HepG2 (cell line): ENCODE data around the gene PTAR1. TPM values are rescaled to one million over a fixed set of nuclear protein-coding genes. Genes with fewer than 3 reads are reported as not detected.

Experiments used
- ATAC-seq: fragments of 200-7000 bp; cut with Tn5 transposase; 3 replicates; pipeline ENCODE4 v1.9.1; 2020; ENCODE audit warnings: mild to moderate bottlenecking, moderate library complexity
- BruUV-seq: library from RNA; stranded (reverse); fragments of 400-500 nt; replicated peaks from 2 replicates; lab custom pipeline; 2021; lab: Mats Ljungman, UMichigan
- CTCF ChIA-PET: fragments of 300-600 bp; formaldehyde crosslinking; extraction: SDS; loops from one replicate; lab custom pipeline; 2021; ENCODE audit warnings: low total read pairs, inconsistent platforms, low intra/inter-chr PET ratio; lab: Yijun Ruan, JAX
- POLR2A ChIA-PET: fragments of 350-600 bp; sonication (Branson Sonifier 250); formaldehyde crosslinking; loops from one replicate; lab custom pipeline; 2020; ENCODE audit warnings: antibody characterized with exemption, inconsistent platforms; lab: Yijun Ruan, JAX
- DNase-seq: peaks from one replicate; pipeline ENCODE4 v3.0.0-alpha.2; 2015; ENCODE audit warnings: low spot score
- FAIRE-seq: peaks from 3 replicates; lab custom pipeline; 2011; peaks lifted over from hg19 to GRCh38; lab: Jason Lieb, UNC
- H2AFZ ChIP-seq: one replicate; pipeline ENCODE4 v1.6.1; 2011; ENCODE audit warnings: low read length, inconsistent platforms
- H3K27ac ChIP-seq: fragments of 300-600 bp; 3 replicates; pipeline ENCODE4 v1.8.0; 2011; ENCODE audit warnings: mixed run types, mild to moderate bottlenecking, mixed read lengths, low read length, inconsistent platforms; ENCODE audit not compliant: insufficient read depth; ENCODE audit errors: extremely low read length
- H3K27me3 ChIP-seq, 2 experiments: fragments of 200-600 bp in 1 of 2; 2 replicates in 1 of 2; 3 replicates in 1 of 2; pipeline versions ENCODE4 v1.6.0 to v1.8.0; 2011; ENCODE audit warnings: low read length in 2 of 2, mild to moderate bottlenecking in 2 of 2, moderate library complexity in 2 of 2, inconsistent platforms in 1 of 2; ENCODE audit not compliant: insufficient read depth in 2 of 2, control insufficient read depth in 1 of 2
- H3K36me3 ChIP-seq, 2 experiments: fragments of 200-600 bp in 1 of 2; replicated peaks in 1 of 2; 2 replicates in 1 of 2; 3 replicates in 1 of 2; pipeline versions ENCODE4 v1.5.1 to v1.8.0; 2011; ENCODE audit warnings: low read length in 2 of 2, inconsistent platforms in 1 of 2; ENCODE audit not compliant: insufficient read depth in 2 of 2, control insufficient read depth in 1 of 2
- H3K4me1 ChIP-seq: 2 replicates; pipeline ENCODE4 v1.5.1; 2012; ENCODE audit warnings: low read length, inconsistent platforms; ENCODE audit not compliant: insufficient read depth
- H3K4me2 ChIP-seq: 2 replicates; pipeline ENCODE4 v1.6.0; 2011; ENCODE audit warnings: low read depth, low read length, inconsistent platforms
- H3K4me3 ChIP-seq, 3 experiments: fragments of 200-600 bp in 1 of 3; sonication (generic), shearing (Covaris generic) in 1 of 3; replicated peaks in 1 of 3; 2 replicates each; pipeline ENCODE4 v1.5.1; 2011 to 2016; ENCODE audit warnings: low read length in 3 of 3, inconsistent platforms in 2 of 3, low read depth in 2 of 3, mild to moderate bottlenecking in 2 of 3, control low read depth in 1 of 3, mixed read lengths in 1 of 3; ENCODE audit not compliant: insufficient read depth in 1 of 3
- H3K79me2 ChIP-seq: one replicate; pipeline ENCODE4 v1.6.1; 2011; ENCODE audit warnings: low read length, inconsistent platforms; ENCODE audit not compliant: insufficient read depth
- H3K9ac ChIP-seq: 2 replicates; pipeline ENCODE4 v1.6.0; 2011; ENCODE audit warnings: mild to moderate bottlenecking, low read depth, low read length, inconsistent platforms; ENCODE audit not compliant: insufficient read depth
- H3K9me3 ChIP-seq: 2 replicates; pipeline ENCODE4 v1.5.1; 2012; ENCODE audit warnings: mild to moderate bottlenecking, low read length
- H4K20me1 ChIP-seq: 2 replicates; pipeline ENCODE4 v1.6.0; 2011; ENCODE audit warnings: inconsistent platforms, mild to moderate bottlenecking, low read length, moderate library complexity; ENCODE audit not compliant: insufficient read depth
- ATF7 ChIP-seq, 2 experiments: fragments of 450-650 bp in 1 of 2; sonication (generic) in 1 of 2; formaldehyde crosslinking in 1 of 2; IDR thresholded peaks; 2 replicates each; pipeline versions ENCODE4 v1.4.0 to v1.6.1; 2016 to 2020; ENCODE audit warnings: antibody characterized with exemption in 1 of 2, mild to moderate bottlenecking in 1 of 2, missing genetic modification reagents in 1 of 2
- BRCA1 ChIP-seq: sonication (generic); formaldehyde crosslinking; IDR thresholded peaks from 2 replicates; pipeline ENCODE4 v1.4.0; 2020; ENCODE audit warnings: missing genetic modification reagents
- CREB1 ChIP-seq, 2 experiments: fragments of 450-650 bp in 1 of 2; IDR thresholded peaks; 2 replicates each; pipeline ENCODE4 v1.6.1; 2016 to 2017; ENCODE audit warnings: control low read depth in 1 of 2, mild to moderate bottlenecking in 1 of 2, missing compliant biosample characterization in 1 of 2, missing genetic modification characterization in 1 of 2
- ELF4 ChIP-seq: sonication (generic); formaldehyde crosslinking; IDR thresholded peaks from 2 replicates; pipeline ENCODE4 v1.5.0; 2020; ENCODE audit warnings: missing genetic modification reagents, mild to moderate bottlenecking, moderate library complexity, borderline replicate concordance
- FOSL2 ChIP-seq: sonication (generic); formaldehyde crosslinking; IDR thresholded peaks from 2 replicates; pipeline ENCODE4 v1.4.0; 2020; ENCODE audit warnings: missing genetic modification reagents
- FOXO1 ChIP-seq: sonication (generic); formaldehyde crosslinking; IDR thresholded peaks from 2 replicates; pipeline ENCODE4 v1.4.0; 2020; ENCODE audit warnings: missing genetic modification reagents
- GATAD1 ChIP-seq: IDR thresholded peaks from 2 replicates; pipeline ENCODE4 v1.6.1; 2016; ENCODE audit warnings: missing genetic modification reagents, missing compliant biosample characterization
- HNRNPH1 ChIP-seq: fragments of 200-400 bp; formaldehyde crosslinking; optimal IDR thresholded peaks from 2 replicates; pipeline ENCODE3; 2017; ENCODE audit warnings: mild to moderate bottlenecking, low read depth, low read length
- HNRNPLL ChIP-seq: fragments of 200-400 bp; formaldehyde crosslinking; IDR thresholded peaks from 2 replicates; pipeline ENCODE4 v1.6.1; 2017; ENCODE audit warnings: mild to moderate bottlenecking, low read depth, low read length; ENCODE audit not compliant: poor library complexity, severe bottlenecking
- HOXD1 ChIP-seq: sonication (generic); formaldehyde crosslinking; IDR thresholded peaks from 2 replicates; pipeline ENCODE4 v1.5.0; 2020; ENCODE audit warnings: missing genetic modification reagents
- IKZF1 ChIP-seq: fragments of 450-650 bp; IDR thresholded peaks from 2 replicates; pipeline ENCODE4 v1.7.1; 2016
- MBNL3 ChIP-seq: fragments of 250-450 bp; sonication (Bioruptor Pico); conservative IDR thresholded peaks from 2 replicates; pipeline ENCODE4 v1.8.0; 2022; ENCODE audit warnings: mild to moderate bottlenecking, inconsistent platforms
- SYNCRIP ChIP-seq: fragments of 200-400 bp; formaldehyde crosslinking; IDR thresholded peaks from 2 replicates; pipeline ENCODE4 v1.6.1; 2018; ENCODE audit warnings: mild to moderate bottlenecking, low read depth, low read length; ENCODE audit not compliant: insufficient read depth
- TP53 ChIP-seq: sonication (generic); formaldehyde crosslinking; conservative IDR thresholded peaks from 2 replicates; pipeline ENCODE4 v1.4.0; 2020; ENCODE audit warnings: missing genetic modification reagents
- ZBTB21 ChIP-seq: sonication (generic); formaldehyde crosslinking; IDR thresholded peaks from 2 replicates; pipeline ENCODE4 v1.4.0; 2020; ENCODE audit warnings: missing genetic modification reagents
- ZBTB38 ChIP-seq: sonication (generic); formaldehyde crosslinking; IDR thresholded peaks from 2 replicates; pipeline ENCODE4 v1.5.1; 2020; ENCODE audit warnings: mild to moderate bottlenecking, missing genetic modification reagents
- ZNF263 ChIP-seq: sonication (generic); formaldehyde crosslinking; IDR thresholded peaks from 2 replicates; pipeline ENCODE4 v1.4.0; 2020; ENCODE audit warnings: missing genetic modification reagents
- ZNF350 ChIP-seq: sonication (generic); formaldehyde crosslinking; IDR thresholded peaks from 2 replicates; pipeline ENCODE4 v1.4.0; 2020; ENCODE audit warnings: mild to moderate bottlenecking, low read depth, missing genetic modification reagents, borderline replicate concordance
- ZNF572 ChIP-seq: sonication (generic); formaldehyde crosslinking; IDR thresholded peaks from 2 replicates; pipeline ENCODE4 v1.5.1; 2020; ENCODE audit warnings: mild to moderate bottlenecking, missing genetic modification reagents
- ZNF776 ChIP-seq: sonication (generic); formaldehyde crosslinking; IDR thresholded peaks from 2 replicates; pipeline ENCODE4 v1.4.0; 2020; ENCODE audit warnings: mild to moderate bottlenecking, missing genetic modification reagents
- WGBS: methylation state at CpG from one replicate; pipeline ENCODE4 v1.1.6; 2017; ENCODE audit warnings: low lambda C conversion rate; 5-methylcytosine and 5-hydroxymethylcytosine counted together
- in situ Hi-C: cut with HindIII; loops from 2 replicates; pipeline ENCODE4 v1.10.0; 2017; ENCODE audit warnings: low pct_unique_long_range_greater_than_20kb; ENCODE audit not compliant: extremely low pct_ligation_motif_present
- intact Hi-C: fragments of 100-400 bp; cut with micrococcal nuclease; formaldehyde crosslinking; loops from one replicate; pipeline ENCODE4 v1.10.0; 2022; ENCODE audit not compliant: unreplicated experiment
- polyA plus RNA-seq, 8 experiments: library from polyadenylated mRNA; depleted of rRNA in 3 of 8; stranded (reverse) in 7 of 8; unstranded in 1 of 8; fragments of >200 nt; fragmentation: Illumina TruSeq in 4 of 8; extraction: Trizol in 4 of 8; gene quantifications; 2 replicates each; pipeline versions ENCODE4 v1.2.1 to v1.2.3, GENCODE V29; 2011 to 2016; ENCODE audit warnings: low read depth in 4 of 8, missing spikeins in 1 of 8, mixed read lengths in 1 of 8; ENCODE audit not compliant: insufficient read depth in 1 of 8
- total RNA-seq, 5 experiments: library from RNA; depleted of rRNA; stranded (reverse); fragments of >200 nt; fragmentation: Illumina TruSeq; extraction: Trizol; gene quantifications; 2 replicates each; pipeline ENCODE4 v1.2.3, GENCODE V29; 2016; ENCODE audit warnings: low read depth in 1 of 5
- TF ChIP-seq, protein P1 (sequence below): sonication (generic); formaldehyde crosslinking; IDR thresholded peaks from 2 replicates; pipeline ENCODE4 v1.4.0; 2020; ENCODE audit warnings: missing genetic modification reagents
- TF ChIP-seq, protein P2 (sequence below): sonication (generic); formaldehyde crosslinking; IDR thresholded peaks from 2 replicates; pipeline ENCODE4 v1.8.0; 2023; ENCODE audit warnings: mild to moderate bottlenecking, missing genetic modification reagents

PTAR1 gene
- total and polyA plus RNA-seq, 2 of the 13 experiments (the other 11 are each of a cell fraction or from before 2014, with no cell fraction given) = 26.5 to 42.1 TPM

DNA sequence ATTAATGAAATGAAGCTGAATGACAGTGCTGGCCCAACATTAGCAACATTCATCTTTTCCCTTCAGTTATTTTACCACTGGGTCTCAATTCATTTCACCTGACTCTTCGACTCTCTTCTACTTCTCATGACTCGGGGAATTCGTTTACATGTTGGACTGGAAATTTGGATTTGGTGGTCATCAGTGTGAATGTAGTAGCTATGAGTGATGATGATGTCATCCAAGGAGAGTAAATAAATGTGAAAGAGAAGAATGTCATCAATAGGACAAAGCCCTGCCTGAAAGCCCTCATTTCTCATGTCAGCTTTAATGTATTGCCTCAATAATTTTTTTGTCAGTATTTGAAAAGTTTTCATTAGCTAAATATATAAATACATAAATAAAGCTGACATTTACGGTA is 38.9 kb upstream of the PTAR1 start:
- ATAC-seq (no peak), FAIRE-seq (no peak), DNase-seq (peak; percentile 26)
- Histone ChIP-seq H4K20me1 (no peaks in the 10 kb centered on the region), H2AFZ (no peak overlapping the region), H3K4me2 (no peak overlapping the region), H3K27ac (no peak overlapping the region), H3K4me1 (peaks cover 17% of the 10 kb centered on the region), H3K27me3 (no peaks in the 10 kb centered on the region; a peak in 1 of 5 replicates), H3K4me3 (no peak overlapping the region), H3K9me3 (no peaks in the 10 kb centered on the region), H3K36me3 (no peaks in the 10 kb centered on the region), H3K9ac (no peak overlapping the region), H3K79me2 (no peaks in the 10 kb centered on the region)
- CTCF ChIA-PET = no interaction called here
- BruUV-seq = no TSS peak
- intact Hi-C loops (no loop called here), in situ Hi-C loops (no loop called here)
- WGBS = 25% methylated on average over 4 of the region's 4 CpGs
- TF ChIP-seq ZNF263 (CRISPR knock-in tag) (no peak), SYNCRIP (no peak), CREB1 (IDR thresholded peaks at IDR 0.05) (peak; percentile 81), CREB1 (CRISPR knock-in tag; IDR thresholded peaks at IDR 0.05) (no peak), GATAD1 (CRISPR knock-in tag) (no peak), HNRNPLL (no peak), ZBTB38 (CRISPR knock-in tag) (no peak), ATF7 (IDR thresholded peaks at IDR 0.05) (peak; percentile 94), ATF7 (CRISPR knock-in tag; IDR thresholded peaks at IDR 0.05) (no peak), FOXO1 (no peak), ZNF572 (CRISPR knock-in tag) (no peak), TP53 (no peak), ZNF350 (CRISPR knock-in tag) (no peak), HNRNPH1 (no peak), BRCA1 (no peak), ZBTB21 (CRISPR knock-in tag) (peak; percentile 44; the same call in 1 of the 2 replicates), FOSL2 (CRISPR knock-in tag) (peak; percentile 49; the same call in 1 of the 2 replicates), ELF4 (CRISPR knock-in tag) (no peak), ZNF776 (CRISPR knock-in tag) (no peak), IKZF1 (no peak), HOXD1 (CRISPR knock-in tag) (no peak), MBNL3 (CRISPR knock-in tag) (no peak)
- TF ChIP-seq, protein P1, sequence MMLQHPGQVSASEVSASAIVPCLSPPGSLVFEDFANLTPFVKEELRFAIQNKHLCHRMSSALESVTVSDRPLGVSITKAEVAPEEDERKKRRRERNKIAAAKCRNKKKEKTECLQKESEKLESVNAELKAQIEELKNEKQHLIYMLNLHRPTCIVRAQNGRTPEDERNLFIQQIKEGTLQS (CRISPR knock-in tag) = peak; percentile 47; the same call in 1 of the 2 replicates
- TF ChIP-seq, protein P2, sequence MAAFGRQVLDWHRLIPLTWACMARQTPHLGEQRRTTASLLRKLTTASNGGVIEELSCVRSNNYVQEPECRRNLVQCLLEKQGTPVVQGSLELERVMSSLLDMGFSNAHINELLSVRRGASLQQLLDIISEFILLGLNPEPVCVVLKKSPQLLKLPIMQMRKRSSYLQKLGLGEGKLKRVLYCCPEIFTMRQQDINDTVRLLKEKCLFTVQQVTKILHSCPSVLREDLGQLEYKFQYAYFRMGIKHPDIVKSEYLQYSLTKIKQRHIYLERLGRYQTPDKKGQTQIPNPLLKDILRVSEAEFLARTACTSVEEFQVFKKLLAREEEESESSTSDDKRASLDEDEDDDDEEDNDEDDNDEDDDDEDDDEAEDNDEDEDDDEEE (CRISPR knock-in tag) = no peak
- POLR2A ChIA-PET = no interaction called here
